GM12873 (cell line): Measurements from ENCODE around the gene ERV3-1.

ENCODE experiments used
- TF ChIP-seq, protein P1 (sequence below): IDR thresholded peaks from 2 replicates; pipeline ENCODE4 v1.5.1; 2012; ENCODE audit warnings: low read depth, mild to moderate bottlenecking, moderate library complexity, low read length, control low read depth; ENCODE audit not compliant: insufficient read depth; ENCODE audit errors: missing control alignments

Gene ERV3-1

DNA sequence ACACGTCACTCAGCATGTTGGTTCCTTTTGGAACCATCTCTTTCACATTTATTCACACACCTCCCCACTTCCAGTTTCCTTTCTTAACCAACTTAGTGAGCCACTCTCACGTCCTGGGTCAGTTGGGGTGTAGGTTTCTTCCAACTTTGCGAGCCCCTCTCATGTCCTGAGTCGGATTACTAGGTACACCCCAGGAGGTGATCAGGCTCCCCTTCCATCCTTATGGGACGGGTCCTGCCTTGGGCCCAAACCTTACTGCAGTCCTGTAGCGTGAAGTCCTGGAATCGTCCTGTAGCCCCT is 7.7 kb downstream of the ERV3-1 start:
- TF ChIP-seq, protein P1, sequence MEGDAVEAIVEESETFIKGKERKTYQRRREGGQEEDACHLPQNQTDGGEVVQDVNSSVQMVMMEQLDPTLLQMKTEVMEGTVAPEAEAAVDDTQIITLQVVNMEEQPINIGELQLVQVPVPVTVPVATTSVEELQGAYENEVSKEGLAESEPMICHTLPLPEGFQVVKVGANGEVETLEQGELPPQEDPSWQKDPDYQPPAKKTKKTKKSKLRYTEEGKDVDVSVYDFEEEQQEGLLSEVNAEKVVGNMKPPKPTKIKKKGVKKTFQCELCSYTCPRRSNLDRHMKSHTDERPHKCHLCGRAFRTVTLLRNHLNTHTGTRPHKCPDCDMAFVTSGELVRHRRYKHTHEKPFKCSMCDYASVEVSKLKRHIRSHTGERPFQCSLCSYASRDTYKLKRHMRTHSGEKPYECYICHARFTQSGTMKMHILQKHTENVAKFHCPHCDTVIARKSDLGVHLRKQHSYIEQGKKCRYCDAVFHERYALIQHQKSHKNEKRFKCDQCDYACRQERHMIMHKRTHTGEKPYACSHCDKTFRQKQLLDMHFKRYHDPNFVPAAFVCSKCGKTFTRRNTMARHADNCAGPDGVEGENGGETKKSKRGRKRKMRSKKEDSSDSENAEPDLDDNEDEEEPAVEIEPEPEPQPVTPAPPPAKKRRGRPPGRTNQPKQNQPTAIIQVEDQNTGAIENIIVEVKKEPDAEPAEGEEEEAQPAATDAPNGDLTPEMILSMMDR, result no peak

DNA sequence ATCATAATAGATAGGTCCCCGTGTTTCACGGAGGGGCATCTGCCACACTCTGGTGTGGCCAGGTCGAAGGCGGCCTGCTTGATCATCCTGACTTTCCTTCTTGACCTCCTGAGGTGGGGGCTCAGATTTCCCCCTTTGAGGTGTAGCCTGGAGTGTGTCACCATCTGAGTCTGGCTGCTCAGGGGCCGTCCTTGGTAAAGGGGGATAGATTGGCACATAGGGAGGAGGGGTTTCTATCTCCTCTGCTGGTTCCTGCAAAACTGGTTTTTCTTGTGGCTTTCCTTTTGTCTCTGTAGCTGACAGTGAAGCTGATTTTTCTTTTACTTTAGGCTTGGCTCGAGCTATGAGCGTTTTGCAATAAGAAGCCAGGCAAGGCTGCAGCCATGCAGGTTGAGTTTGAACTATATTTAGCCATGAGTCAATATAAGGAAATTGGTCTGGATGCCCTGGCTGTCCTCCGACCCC is 8.5 kb downstream of the ERV3-1 start:
- TF ChIP-seq, protein P1, result no peak

DNA sequence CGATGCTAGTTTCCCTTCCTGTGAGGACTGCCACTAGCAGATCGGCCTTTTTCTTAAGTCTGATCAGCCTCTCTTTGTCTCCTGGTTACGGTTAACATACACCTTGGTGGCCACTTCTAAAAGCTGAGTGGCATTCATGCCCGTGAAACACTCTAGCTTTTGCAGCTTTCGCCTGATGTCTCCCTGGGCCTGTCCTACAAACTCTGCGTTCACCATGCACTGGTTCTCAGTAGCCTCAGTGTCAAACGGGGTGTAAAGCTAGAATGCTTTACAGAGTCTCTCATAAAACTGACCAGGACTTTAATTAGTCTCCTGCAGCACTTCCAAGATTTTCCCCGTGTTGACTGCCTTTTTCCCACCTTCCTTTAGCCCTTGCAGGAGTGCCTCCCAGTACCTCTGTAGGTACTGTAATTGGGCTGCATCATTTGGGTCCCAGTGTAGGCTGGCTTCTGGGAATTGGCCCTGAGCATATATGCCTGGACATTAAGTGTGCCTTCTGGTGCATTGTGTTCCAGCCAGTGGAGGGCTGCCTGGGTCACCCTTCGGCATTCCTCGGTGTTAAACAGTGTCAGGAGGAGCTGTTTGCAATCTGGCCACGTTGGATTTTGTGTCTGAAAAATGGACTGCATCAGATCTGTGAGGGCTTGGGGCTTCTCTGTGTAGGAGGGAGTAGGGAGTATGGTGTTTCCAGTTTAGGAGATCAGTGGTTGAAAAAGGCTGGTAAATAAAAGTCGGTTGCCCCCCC is 9.2 kb downstream of the ERV3-1 start:
- TF ChIP-seq, protein P1, result no peak

DNA sequence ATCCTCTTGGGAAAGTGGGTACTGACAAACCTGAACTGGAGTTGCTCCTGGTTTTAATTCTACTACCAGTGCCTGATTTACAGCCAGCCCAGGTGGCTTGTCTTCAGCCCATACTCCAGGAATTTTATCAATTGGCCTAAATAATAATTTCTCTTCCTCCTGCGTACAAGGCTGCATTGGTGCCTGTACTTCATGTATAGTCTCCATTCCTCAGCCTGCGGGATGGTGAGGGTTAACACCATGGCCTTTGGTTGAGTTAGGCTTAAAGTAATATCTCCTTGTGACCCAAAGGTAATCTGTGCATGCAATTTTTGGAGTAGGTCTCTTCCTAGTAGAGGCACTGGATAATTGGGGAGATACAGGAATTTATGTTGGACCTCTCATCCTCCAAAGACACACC is 10.2 kb downstream of the ERV3-1 start:
- TF ChIP-seq, protein P1, result no peak

DNA sequence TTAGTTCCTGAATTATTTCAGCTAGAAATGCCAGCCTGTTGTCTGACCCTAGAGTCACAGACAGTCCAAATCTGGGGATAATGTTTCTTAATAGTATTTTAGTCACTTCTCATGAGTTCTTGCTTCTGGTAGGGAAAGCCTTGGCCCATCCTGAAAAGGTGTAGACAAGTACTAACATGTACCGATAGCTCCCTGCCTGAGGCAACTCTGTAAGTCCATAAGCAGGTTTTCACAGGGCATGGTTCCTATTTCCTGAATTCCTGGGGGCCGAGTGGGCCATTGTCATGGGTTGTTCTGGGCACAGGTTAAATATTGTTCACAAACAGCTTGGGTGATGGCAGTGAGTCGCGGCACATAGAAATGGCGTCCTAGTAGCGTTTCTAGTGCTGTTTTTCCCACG is 12.6 kb downstream of the ERV3-1 start:
- TF ChIP-seq, protein P1, result no peak

DNA sequence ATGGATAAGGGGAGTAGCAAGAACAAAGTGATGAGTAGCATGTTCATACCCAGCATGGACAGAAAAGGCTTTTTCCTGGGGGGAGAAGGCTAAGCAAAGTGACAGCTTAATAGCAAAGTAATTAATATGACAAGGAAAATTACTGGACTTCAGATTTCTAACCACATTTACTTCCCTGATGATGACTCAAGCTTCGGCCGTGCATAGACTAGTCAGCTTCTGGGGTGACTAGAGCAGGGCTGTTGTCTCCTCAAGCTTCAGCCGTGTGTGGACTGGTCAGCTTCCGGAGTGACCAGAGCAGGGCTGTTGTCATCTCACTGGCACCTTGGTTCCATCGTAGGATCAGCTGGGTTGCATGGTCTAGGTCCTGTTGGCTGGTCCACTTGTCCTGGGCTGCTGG is 13.5 kb downstream of the ERV3-1 start:
- TF ChIP-seq, protein P1, result no peak

DNA sequence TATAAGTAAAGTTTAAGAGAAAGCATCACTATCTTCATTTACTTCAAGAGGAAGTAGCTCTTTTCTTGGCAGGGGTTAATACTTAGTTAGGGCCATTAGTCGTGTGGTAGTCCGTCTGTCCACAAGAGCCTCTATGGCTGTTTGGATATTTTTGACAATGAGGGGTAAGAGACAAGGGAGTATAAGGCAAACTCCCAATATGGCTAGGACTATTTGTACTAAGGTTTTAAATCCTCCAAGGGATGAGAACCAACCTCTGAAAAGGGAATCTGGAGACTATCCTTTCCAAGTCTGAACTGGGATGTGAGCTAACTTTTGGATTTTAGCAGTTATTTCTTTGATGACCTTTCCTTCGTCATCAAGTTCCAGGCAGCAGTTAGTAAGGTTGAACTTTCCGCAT is 15.6 kb downstream of the ERV3-1 start, which contains the start of gene ZNF117:
ZNF117 (minus strand) TSS at position 101 of the 400 bp plus-strand sequence.
- TF ChIP-seq, protein P1, result no peak
